ENCODE results near the gene AP1G1.

DNA sequence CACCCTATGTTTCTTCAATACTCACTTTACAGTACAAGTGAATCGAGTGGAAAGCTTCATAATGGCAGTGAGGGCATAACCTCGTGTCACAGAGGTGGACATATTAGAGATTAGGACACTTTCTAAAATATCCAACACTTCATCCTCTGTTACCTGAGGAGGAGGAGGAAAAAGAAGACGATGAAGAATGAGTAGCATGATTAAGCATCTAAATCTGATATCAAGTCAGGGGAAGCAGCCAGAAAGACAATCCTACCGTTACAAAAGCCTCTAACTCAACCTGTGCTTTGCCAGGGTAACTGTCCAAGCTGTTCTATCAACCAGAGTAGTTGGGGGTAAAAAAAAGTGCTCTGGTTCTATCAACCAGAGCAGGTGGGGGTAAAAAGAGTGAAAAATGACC, 60.4 kb downstream of the AP1G1 start:
- no peak for TF ChIP-seq MXI1 (conservative IDR thresholded peaks at IDR 0.05; ENCODE audit: poor library complexity, severe bottlenecking)
- no peak for TF ChIP-seq POLR2AphosphoS5 (IDR thresholded peaks at IDR 0.05)
- TF ChIP-seq, protein P1, sequence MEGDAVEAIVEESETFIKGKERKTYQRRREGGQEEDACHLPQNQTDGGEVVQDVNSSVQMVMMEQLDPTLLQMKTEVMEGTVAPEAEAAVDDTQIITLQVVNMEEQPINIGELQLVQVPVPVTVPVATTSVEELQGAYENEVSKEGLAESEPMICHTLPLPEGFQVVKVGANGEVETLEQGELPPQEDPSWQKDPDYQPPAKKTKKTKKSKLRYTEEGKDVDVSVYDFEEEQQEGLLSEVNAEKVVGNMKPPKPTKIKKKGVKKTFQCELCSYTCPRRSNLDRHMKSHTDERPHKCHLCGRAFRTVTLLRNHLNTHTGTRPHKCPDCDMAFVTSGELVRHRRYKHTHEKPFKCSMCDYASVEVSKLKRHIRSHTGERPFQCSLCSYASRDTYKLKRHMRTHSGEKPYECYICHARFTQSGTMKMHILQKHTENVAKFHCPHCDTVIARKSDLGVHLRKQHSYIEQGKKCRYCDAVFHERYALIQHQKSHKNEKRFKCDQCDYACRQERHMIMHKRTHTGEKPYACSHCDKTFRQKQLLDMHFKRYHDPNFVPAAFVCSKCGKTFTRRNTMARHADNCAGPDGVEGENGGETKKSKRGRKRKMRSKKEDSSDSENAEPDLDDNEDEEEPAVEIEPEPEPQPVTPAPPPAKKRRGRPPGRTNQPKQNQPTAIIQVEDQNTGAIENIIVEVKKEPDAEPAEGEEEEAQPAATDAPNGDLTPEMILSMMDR (IDR thresholded peaks at IDR 0.05; ENCODE audit: poor library complexity, severe bottlenecking), result no peak
- no peak for TF ChIP-seq EP300 (conservative IDR thresholded peaks at IDR 0.05; ENCODE audit: poor library complexity, severe bottlenecking)
- TF ChIP-seq EZH2 (IDR thresholded peaks at IDR 0.05; ENCODE audit: borderline replicate concordance, insufficient read depth, low read length, poor library complexity, severe bottlenecking), result no peak
- TF ChIP-seq RAD21 (conservative IDR thresholded peaks at IDR 0.05), result no peak
- TF ChIP-seq SMC3 (conservative IDR thresholded peaks at IDR 0.05; ENCODE audit: poor library complexity), result no peak

Measured in neural cell (in vitro differentiated cells).